Testis (tissue), 2 donors: ENCODE results near the gene FHAD1.

Source experiments
- CTCF ChIP-seq, 3 experiments: fragments of 450-650 bp in 2 of 3; fragments of 200-600 bp in 1 of 3; sonication (generic) in 1 of 3; IDR thresholded peaks; one replicate each; pipeline ENCODE4 v1.5.1; 2016 to 2019; ENCODE audit warnings: antibody characterized with exemption in 3 of 3, mild to moderate bottlenecking in 2 of 3, moderate library complexity in 1 of 3
- POLR2A ChIP-seq: fragments of 450-650 bp; IDR thresholded peaks from one replicate; pipeline ENCODE4 v1.6.1; 2017; ENCODE audit warnings: antibody characterized with exemption, mild to moderate bottlenecking, moderate library complexity

GRCh38 chr1:15236746-15237145 is 10.3 kb upstream of the FHAD1 start:
- TF ChIP-seq CTCF (IDR thresholded peaks at IDR 0.05) (no peak), POLR2A (no peak)
